ENCODE measurements around the gene SCAMP5.

The SCAMP5 gene

GRCh38 chr15:75058127-75058905 is 63.0 kb downstream of the SCAMP5 start:
- no peak overlapping the region for H3K4me3 ChIP-seq (ENCODE audit: low read depth, low read length)
- TF ChIP-seq, protein P1, sequence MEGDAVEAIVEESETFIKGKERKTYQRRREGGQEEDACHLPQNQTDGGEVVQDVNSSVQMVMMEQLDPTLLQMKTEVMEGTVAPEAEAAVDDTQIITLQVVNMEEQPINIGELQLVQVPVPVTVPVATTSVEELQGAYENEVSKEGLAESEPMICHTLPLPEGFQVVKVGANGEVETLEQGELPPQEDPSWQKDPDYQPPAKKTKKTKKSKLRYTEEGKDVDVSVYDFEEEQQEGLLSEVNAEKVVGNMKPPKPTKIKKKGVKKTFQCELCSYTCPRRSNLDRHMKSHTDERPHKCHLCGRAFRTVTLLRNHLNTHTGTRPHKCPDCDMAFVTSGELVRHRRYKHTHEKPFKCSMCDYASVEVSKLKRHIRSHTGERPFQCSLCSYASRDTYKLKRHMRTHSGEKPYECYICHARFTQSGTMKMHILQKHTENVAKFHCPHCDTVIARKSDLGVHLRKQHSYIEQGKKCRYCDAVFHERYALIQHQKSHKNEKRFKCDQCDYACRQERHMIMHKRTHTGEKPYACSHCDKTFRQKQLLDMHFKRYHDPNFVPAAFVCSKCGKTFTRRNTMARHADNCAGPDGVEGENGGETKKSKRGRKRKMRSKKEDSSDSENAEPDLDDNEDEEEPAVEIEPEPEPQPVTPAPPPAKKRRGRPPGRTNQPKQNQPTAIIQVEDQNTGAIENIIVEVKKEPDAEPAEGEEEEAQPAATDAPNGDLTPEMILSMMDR (IDR thresholded peaks at IDR 0.05; ENCODE audit: borderline replicate concordance, insufficient read depth, low read depth, low read length), result no peak

GRCh38 chr15:75059607-75060006 is 64.2 kb downstream of the SCAMP5 start:
- no peak overlapping the region for H3K4me3 ChIP-seq (ENCODE audit: low read depth, low read length)
- TF ChIP-seq, protein P1 (IDR thresholded peaks at IDR 0.05; ENCODE audit: borderline replicate concordance, insufficient read depth, low read depth, low read length), result no peak

GRCh38 chr15:75061272-75061671 is 65.9 kb downstream of the SCAMP5 start:
- TF ChIP-seq, protein P1 (IDR thresholded peaks at IDR 0.05; ENCODE audit: borderline replicate concordance, insufficient read depth, low read depth, low read length), result no peak
- H3K4me3 ChIP-seq (ENCODE audit: low read depth, low read length), result no peak overlapping the region

GRCh38 chr15:75062706-75063105 is 67.3 kb downstream of the SCAMP5 start:
- TF ChIP-seq, protein P1 (IDR thresholded peaks at IDR 0.05; ENCODE audit: borderline replicate concordance, insufficient read depth, low read depth, low read length), result no peak
- H3K4me3 ChIP-seq (ENCODE audit: low read depth, low read length), result no peak overlapping the region

GRCh38 chr15:75063338-75063737 is 68.0 kb downstream of the SCAMP5 start:
- TF ChIP-seq, protein P1 (IDR thresholded peaks at IDR 0.05; ENCODE audit: borderline replicate concordance, insufficient read depth, low read depth, low read length), result no peak
- H3K4me3 ChIP-seq (ENCODE audit: low read depth, low read length), result no peak overlapping the region

GRCh38 chr15:75063889-75064288 is 68.5 kb downstream of the SCAMP5 start:
- TF ChIP-seq, protein P1 (IDR thresholded peaks at IDR 0.05; ENCODE audit: borderline replicate concordance, insufficient read depth, low read depth, low read length), result no peak
- no peak overlapping the region for H3K4me3 ChIP-seq (ENCODE audit: low read depth, low read length)

- no peak overlapping the region for H3K4me3 ChIP-seq (ENCODE audit: low read depth, low read length)
These were observed 69.5 kb downstream of the SCAMP5 start for GRCh38 chr15:75064846-75065245.

More at GRCh38 chr15:75064846-75065245, 69.5 kb downstream of the SCAMP5 start:
- TF ChIP-seq, protein P1 (IDR thresholded peaks at IDR 0.05; ENCODE audit: borderline replicate concordance, insufficient read depth, low read depth, low read length), result no peak

Measured in GM12875 (cell line).